GM18909 (cell line): ENCODE results near the gene SPATA21.

ENCODE experiments used
- ATAC-seq: cut with Tn5 transposase; IDR thresholded peaks from one replicate; pipeline ENCODE4 v1.9.1; 2021; ENCODE audit warnings: mild to moderate bottlenecking; ENCODE audit not compliant: unreplicated experiment, poor library complexity

The SPATA21 gene

GRCh38 chr1:16451841-16452528 lies 14.8 kb upstream of the SPATA21 start:
- ATAC-seq = no peak

GRCh38 chr1:16450863-16451481 lies 13.7 kb upstream of the SPATA21 start:
- no peak for ATAC-seq

DNA sequence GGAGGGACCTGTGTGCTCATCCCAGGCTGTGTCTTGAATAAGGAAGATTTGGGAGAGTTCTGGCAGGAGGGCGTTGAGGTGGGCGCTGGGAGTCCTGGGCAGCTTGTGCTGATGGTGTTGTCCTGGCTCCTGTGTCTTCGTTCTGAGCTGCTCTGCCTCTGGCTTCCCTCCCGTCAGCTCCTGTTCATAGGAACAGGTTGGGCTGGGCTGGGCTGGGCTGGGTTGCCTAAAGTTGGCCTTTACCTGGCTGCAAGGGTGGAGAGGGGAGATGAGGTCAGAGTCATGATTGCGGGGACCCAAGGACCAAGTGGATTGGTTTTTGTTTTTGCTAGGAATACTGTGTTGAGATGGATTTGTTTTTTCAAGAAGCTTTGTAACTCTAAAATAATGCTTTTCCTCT lies 12.4 kb upstream of the SPATA21 start:
- ATAC-seq = no peak

- no peak for ATAC-seq
Measured at GRCh38 chr1:16449065-16449464, 11.8 kb upstream of the SPATA21 start.

DNA sequence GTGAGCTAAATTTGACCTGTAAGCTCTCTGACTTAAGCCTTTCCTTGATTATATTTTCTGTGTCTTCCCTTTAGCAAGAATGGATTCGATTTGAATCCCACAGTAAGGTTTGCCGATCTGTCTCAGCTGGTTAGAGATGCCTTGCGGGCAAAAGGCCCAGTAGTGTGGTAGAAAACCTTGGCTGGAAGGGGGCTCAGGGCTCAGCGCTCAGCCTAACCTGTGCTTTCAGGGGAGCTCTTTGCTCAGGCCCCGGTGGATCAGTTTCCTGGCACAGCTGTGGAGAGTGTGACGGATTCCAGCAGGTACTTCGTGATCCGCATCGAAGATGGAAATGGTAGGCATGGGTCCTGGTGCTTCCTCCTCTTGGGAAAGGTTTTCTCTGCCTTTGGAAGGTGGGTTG lies 10.4 kb upstream of the SPATA21 start:
- ATAC-seq = no peak

DNA sequence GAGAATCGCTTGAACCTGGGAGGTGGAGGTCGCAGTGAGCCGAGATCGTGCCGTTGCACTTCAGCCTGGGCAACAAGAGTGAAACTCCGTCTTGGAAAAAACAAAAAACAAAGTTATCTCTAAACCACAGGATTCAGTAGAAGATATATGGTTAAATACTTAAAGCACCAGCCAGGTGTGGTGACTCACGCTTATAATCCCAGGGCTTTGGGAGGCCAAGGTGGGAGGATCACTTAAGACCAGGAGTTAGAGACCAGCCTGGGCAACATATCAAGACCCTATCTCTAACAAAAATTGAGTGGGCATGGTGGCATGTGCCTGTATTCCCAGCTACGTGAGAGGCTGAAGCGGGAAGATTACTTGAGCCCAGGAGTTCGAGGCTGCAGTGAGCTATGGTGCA lies 8.9 kb upstream of the SPATA21 start:
- ATAC-seq = no peak

DNA sequence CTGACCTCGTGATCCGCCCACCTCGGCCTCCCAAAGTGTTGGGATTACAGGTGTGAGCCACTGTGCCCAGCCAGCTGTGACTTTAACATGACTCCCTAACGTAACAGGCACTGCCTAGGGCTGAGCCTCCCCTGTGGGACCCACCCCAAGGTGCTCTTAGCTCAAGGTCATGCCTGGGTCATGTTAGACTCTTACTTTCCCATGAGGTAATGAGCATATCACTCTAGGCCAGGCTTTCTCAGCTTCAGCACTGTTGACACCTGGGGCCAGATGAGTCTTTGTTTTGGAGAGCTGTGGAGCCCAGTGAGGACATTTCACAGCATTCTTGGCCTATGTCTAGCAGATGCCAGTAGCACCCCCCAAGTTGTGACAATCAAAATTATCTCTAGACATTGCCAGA lies 7.8 kb upstream of the SPATA21 start:
- no peak for ATAC-seq

DNA sequence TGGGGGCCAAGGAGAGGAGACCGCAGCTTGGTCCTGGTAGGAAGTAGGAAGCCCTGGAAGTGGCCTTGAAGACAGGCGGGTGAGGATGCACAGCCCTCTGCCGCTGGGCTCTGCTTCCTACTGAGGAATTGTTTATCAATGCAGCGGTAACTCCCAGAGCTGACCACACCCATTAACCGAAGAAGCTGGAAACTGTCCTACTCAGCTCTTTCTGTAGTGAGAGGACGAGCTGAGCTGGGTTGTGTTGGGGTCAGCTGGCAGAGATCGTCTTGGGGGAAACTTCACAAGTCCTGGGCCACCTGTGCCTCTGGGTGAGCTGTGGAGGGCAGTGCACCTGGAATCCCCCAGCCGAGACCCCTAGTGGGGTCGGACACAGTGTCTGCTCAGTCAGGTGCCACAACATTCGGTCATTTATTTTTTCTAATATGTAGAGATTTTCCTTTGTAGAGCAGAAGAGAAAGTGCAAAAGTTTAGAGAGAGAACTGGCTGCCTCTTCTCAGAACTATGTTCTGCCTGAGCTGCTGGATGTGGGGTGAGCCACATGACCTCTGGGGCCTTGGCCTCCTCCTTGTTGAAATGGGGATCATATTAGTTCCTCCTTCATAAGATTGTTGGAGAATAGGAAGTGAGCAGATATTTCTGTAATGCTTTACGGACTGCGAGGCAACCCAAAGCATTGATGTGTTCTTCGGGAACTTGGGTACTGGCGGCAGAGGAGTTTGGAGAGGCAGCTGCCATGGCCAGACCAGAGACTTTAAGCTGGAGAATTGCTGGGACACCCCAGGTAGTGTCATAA lies 6.9 kb upstream of the SPATA21 start:
- no peak for ATAC-seq

DNA sequence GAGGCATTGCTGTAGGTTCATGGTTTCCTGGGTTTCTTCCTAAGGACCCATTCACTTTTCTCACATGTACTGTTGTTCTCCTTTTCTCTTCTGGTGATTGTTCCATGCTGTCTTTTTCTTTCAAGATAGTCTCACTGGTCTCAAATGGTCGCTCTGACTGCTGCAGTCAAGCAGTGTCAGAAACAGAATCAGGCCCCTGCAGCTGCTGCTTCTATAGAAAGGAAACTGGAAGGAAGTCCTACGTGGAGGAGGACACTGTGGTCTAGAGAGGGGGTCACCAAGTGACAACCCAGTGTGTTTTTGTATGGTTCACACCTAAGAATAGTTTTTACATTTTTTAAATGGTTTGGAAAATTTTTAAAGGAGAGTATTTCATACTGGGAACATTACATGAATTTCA lies 5.7 kb upstream of the SPATA21 start:
- ATAC-seq = no peak

- ATAC-seq = no peak
Measured at GRCh38 chr1:16442265-16442664, 5.0 kb upstream of the SPATA21 start.

DNA sequence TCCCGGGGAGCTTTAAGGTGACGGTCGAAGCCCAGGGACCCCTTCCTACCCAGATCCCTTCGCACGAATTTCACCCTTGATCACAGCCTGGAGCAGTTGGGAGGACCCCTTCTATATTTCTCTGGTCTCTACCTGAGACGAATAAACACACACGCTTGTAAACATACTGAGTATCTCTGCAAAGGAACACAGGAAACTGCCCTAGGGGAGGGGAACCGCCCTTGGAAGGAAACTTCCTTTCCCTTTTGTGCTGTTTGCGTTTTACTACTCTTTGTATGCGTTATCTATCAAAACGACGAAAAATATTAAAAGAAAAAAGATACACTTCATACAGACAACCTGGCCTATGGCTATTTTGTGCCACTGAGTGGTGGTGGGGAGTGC lies 4.0 kb upstream of the SPATA21 start:
- ATAC-seq = no peak

- ATAC-seq = peak; percentile 85
Measured at GRCh38 chr1:16440470-16441281, 3.5 kb upstream of the SPATA21 start, which contains the start of gene NECAP2. TSS of gene NECAP2 (plus strand) at chr1:16440724. CDS start at chr1:16440762, 38 bp downstream.

DNA sequence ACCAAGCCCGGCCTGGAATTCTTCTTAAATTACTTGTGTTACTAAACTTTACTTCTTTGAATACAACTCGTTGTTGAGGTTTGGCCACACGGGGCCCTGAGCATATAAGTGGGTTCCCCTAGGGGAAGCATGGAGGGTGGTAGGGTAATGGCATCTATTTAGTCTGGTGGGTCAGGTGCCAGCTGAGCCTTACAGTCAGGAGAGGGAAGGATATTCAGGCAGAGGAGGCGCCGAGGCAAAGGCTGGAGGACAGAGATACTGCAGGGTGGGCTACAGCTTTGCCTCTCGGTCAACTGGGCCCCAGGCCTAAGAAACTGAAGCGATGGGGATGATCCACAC lies 2.9 kb upstream of the SPATA21 start:
- peak; percentile 35 for ATAC-seq

DNA sequence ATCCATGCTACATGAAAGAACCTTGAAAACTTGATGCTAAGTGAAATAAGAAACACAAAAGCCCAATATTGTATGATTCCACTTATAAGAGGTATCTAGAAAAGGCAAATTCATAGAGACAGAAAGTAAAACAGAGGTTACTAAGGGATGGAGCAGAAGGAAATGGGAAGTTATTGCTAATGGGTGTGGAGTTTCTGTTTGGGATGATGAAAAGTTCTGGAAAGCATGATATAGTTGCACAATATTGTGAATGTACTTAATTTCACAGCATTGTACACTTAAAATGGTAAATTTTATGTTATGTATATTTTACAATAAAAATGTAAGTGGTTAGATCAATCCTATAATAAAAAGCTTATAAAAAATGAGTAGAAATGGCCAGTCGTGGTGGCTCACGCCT lies 1.7 kb upstream of the SPATA21 start:
- no peak for ATAC-seq

DNA sequence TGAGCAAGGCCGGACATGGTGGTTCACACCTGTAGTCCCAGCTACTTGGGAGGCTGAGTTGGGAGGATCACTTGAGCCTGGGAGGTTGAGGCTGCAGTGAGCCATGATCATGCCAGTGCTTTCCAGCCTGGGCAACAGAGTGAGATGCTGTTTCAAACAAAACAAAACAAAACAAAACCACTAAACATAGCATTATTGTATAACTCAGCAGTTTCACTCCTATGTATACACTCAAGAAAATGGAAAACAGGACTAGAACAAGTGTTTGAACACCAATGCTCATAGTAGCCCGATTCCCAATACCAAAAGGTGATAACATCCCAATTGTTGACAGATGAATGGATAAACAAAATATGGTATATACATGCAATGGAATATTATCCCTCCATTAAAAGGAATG lies 1.3 kb upstream of the SPATA21 start:
- no peak for ATAC-seq

DNA sequence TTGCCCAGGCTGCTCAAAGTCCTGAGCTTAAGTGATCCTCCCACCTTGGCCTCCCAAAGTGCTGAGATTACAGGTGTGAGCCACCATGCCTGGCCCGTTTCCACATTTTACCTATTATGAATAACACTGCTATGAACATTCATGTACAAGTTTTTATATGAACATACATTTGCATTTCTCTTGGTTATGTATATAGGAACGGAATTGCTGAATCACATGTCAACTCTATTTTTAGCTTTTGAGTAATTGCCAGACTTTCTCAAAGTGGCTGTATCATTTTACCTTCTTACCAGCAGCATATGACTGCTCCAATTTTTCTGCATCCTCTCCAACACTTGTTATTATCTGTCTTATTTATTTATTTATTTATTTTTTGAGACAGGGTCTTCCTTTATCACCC lies 2.7 kb downstream of the SPATA21 start:
- no peak for ATAC-seq

DNA sequence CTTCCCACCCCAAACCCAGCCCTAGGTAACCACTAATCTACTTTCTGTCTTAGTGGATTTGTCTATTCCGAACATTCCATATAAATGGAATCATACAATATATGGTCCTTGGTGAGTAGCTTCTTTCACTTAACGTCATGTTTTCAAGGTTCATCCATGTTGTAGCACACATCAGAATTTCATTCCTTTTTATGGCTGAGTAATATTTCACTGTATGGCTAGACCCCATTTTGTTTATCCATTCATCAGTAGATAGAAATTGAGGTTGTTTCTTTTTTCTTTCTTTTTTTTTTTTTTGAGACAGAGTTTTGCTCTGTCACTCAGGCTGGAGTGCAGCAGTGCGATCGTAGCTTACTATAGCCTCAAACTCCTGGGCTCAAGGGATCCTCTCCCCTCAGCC lies 3.2 kb downstream of the SPATA21 start:
- no peak for ATAC-seq

DNA sequence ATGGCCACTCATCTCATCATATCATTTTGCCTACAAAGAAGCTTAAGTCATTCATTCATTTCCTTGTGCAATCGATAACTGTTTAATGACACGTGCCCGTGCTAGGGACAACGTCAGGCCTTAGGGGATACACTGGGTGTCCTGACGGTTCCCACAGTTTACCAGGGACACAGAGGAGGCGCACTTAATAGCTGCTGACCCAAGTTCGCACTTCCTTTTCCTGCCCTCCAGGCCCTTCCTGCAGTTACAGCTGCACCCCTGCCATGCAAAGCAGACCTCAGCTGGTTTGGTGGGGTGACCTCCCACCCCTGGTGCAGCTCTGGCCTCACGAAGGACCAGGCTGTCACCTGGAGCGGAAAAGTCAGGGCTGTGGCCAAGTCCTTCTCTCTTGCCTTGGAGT lies 4.2 kb downstream of the SPATA21 start:
- no peak for ATAC-seq

DNA sequence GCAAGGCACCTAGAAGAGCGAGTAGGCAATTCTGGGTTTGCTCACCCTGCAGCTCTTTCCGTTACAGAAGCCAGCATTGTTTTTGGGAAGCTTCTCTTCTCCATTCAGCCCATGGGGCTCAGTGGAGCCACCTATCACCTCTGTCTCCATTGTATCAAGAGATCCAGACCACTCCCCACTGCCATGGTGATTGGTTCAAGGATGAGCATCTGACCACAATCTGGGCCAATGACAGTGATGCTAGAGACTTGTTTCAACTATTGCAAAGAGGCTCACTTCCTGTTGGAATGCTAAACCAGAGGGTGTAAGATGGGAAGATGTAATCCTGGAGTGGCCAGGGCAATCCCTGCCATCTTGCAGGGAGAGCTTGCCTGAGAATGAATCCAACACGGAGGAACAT lies 6.6 kb downstream of the SPATA21 start:
- ATAC-seq = no peak

DNA sequence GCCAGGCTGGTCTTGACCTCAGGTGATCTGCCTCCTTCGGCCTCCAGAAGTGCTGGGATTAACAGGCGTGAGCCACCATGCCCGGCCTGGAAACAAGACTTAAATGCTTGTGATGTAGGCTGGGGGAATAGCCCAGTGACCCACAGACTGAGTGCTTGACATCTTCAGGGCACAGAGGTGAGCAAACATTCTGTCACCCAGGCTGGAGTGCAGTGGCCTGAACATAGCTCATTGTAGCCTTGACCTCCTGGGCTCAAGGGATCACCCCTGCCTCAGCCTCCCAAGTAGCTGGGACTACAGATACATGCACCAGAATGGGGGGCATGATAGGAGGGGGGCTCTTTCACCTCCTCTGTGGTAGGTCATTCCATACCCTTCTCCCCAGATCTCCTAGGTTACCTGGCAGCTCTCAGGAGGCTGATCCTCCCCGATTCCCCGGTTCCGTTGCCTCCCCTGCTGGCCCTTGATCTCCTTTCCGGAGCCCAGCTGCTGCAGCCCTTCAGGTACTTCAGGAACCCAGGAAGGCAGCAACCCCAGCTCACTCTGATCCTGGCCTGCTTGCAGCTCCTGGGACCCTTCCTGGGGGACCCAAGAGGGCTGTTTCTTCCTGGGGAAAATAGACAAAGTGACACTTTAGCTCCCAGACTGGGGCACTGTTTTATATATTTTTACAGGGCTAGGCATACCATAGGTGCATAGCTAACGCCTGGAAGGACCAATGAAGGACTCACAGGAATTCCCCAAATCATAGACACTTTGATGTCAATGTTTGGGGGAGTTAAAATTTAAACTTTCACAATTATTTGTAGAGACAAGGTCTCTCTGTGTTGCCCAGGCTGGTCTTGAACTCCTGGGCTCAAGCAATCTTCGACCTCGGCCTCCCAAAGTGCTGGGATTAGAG lies 11.8 kb downstream of the SPATA21 start:
- no peak for ATAC-seq
